ENCODE measurements around the gene CASKIN2.
"Not testable (repeated sequence)": the region's sequence is repeated elsewhere in the genome, so short reads cannot be mapped to it uniquely, and the experiment has no call there.

The CASKIN2 gene

DNA sequence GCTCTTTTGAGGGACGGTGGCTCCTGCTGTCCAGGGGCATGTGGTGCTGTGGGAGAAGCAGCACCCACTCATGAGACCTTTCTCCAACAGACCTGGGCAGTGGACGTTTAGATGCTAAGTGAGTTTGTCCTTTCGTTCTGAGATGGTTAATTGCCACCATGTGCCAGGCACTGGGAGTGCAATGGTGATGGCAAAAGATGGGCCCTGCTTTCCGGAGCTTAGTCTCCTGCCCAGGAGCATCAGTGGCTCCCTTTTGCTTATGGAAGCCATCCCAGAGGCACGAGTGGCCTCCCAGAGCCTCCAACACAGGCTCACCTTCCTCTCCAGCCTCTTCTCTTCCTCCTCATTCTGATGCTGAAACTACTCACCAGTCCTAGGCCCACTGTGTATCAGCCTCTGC is 28.4 kb downstream of the CASKIN2 start:
- DNase-seq: no peak

DNA sequence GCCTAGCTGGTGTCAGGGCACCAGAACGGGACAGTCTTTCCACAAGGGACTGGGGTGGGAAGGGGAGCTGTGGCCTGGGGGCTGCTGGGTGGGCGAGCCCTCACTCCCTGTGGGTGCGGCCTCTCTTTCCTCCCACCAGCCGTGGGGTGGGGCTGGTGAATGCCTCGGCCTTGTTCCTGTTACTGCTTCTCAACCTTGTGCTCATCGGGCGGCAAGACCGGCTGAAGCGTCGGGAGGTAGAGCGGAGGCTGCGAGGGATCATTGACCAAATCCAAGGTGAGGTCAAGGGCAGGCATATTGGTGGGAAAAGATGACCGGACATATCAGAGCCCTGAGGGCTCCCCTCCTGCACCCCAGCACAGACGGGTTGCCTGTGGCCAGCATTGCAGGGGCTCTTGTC is 29.2 kb downstream of the CASKIN2 start:
- DNase-seq: no peak

GRCh38 chr17:75485688-75486087 is 29.6 kb downstream of the CASKIN2 start:
- DNase-seq: no peak

DNA sequence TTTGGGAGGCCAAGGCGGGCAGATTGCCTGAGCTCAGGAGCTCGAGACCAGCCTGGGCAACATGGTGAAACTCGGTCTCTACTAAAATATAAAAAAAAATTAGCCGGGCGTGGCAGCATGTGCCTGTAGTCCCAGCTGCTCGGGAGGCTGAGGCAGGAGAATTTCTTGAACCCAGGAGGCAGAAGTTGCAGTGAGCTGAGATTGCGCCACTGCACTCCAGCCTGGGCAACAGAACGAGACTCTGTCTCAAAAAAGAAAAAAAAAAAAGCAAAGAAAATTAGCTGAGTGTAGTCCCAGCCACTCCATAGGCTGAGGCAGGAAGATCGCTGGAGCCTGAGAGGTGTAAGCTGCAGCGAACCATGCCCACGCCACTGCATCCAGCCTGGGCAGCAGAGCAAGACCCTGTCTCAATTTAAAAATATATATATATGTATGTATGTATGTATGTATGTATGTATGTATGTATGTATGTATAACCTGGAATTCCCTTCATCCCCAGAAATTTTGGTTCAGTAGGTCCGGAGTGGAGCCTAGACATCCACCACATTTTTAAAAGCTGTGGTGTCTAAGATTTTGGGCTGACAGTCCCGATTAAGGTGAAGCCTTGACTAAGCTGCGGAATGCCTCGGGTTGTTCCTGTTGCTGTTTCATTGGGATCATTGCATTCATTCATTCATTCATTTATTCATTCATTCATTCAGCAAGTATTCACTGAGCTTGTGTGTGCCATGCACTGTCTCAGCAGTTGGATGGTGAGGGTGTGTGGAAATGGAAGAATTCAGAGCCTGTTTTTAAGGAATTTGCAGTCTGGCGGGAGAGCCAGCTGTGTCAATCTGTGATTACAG is 33.0 kb downstream of the CASKIN2 start:
- no peak for DNase-seq

DNA sequence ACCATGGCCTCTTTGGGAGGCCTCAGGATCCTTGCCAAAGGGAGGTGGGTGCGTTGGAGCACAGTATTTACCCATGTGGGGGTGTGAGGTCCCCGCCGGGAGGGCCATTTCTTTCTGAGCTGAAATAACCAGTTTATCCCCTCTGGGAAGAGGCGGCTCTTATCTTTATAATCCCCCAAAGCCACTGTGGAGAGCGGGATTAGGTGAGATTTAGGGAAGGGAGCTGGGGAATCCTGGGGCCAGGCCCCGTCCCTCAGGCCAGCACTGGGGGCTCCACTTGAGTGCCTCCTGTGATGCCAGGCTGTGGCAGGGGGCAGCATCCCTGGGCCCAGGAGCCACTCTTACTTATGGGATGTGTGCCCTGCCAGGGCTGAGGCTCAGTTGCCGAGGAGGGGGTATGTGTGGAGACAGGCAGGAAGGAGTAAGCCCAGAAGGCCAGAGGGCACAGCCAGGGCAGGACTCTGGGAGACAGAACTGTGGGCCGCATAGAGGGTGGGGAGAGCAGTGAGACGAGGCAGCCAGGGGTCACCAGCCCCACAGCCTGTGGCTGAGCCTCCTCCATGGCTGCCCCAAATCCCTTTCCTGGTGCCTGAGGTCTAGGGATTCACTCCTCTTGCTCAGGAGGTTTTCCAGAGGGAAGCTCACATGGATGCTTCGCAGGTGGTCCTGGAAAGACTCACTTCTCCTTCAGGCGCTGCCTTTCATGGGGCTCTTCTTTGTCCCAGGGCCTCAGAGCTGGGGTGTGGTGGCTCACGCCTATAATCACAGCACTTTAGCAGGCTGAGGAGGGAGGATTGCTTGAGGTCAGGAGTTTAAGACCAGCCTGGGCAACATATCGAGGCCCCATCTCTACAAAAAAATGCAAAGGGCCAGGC is 33.9 kb downstream of the CASKIN2 start:
- DNase-seq: no peak

DNA sequence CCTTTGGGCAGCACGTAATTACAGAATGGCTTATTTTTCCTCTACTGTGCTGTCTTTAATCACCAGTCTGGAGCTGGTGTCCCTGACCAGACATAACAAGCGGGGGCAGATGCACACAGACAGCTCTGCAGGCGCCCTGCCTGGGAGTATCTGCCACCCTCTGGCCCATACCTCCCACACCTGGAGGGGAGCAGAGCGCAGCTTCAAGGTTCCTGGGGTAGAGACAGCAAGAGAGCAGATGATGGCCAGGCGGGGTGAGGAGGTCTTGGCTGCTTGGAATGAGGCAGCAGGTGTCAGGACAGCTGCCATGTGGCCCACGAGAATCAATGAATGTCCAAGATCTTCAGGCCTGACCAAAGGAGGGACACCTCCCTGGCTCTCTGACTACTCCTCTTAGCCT is 35.1 kb downstream of the CASKIN2 start:
- no peak for DNase-seq

DNA sequence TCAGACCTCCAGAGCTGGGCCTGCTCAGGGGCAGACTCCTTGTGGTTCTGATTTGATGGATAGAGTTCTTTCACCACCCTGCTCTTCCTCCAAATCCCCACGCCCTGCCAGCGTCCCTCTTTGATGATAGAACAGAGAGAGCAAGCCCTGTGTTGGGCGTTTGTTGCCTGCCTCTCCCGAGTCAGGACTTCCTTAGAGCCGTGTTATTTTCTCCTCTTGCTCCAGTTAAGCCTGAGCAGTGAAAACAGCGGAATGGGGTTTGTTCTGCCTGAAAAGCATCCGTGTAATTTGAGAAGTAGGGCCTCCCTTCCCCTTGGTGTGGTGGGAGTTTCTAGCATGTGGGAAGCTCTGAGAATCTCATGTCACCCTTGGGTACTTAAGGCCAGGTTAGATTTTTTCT is 36.8 kb downstream of the CASKIN2 start:
- no peak for DNase-seq

DNA sequence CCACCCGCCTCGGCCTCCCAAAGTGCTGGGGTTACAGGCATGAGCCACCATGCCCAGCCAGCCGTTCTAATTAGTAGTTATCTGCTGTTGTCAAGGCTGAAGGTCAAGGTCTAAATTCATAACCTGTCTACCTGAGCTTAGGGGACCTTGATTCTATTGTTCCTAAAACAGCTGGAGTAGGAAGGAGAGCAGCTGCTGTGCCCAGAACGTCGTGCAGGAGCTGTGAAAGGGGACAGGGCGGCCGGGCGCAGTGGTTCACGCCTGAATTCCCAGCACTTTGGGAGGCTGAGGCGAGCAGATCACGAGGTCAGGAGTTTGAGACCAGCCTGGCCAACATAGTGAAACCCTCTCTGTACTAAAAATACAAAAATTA is 37.9 kb downstream of the CASKIN2 start:
- DNase-seq: not testable (repeated sequence)

- DNase-seq: no peak
Measured at GRCh38 chr17:75476752-75477489, 38.4 kb downstream of the CASKIN2 start.

DNA sequence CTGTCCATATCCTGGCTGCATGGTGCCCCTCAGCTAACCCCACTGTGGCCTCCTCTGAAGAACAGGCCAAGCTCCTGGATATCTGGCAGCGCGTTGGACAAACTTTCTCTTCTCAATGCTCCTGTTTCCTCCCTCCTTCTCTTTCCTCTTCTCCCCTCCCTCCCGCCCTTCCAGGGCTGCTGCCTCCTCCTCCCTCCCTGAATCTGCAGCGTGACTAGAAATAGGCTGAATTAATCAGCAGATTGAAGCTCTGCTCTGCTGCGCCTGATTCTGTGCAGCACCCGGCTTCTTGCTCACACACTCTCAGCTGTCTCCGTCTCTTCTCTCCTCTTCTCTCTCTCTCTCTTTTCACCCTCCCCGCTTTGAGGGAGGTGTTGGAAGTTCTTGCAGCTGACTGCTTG is 39.1 kb downstream of the CASKIN2 start:
- DNase-seq: no peak

GRCh38 chr17:75475851-75476250 is 39.5 kb downstream of the CASKIN2 start:
- DNase-seq: no peak

DNA sequence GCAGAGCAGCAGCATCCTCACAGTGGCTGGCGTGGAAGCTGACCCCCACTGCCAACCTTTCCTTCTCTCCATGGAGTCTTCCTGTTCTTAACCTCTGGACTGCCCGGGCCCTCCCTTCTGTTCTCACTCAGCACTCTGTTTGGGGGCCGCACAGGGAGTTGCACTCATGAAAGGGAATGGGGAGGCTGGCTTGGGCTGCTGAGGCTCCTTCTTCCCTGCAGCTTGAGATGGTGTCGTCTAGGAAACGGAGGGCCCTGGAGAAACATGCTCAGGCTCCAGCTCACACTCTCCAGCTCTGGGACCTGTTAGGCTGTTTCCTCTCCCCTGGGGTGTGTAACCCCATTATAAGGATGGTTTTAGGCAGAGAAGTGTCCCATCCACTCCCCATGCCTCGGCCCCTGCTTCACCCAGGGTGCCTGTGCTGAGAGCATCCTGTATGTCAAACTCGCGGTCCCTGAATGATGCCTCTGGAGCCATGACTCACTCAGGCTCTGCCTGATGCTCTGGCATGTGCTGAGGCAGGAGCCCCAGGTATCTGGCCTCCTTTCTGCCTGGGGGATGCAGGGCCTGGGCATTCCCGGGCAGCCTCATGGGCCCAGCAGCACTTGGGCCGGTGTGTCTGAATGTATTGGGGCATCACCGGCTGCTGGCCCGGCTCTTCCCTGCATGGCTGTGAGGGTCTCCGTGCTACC is 40.0 kb downstream of the CASKIN2 start:
- no peak for DNase-seq

DNA sequence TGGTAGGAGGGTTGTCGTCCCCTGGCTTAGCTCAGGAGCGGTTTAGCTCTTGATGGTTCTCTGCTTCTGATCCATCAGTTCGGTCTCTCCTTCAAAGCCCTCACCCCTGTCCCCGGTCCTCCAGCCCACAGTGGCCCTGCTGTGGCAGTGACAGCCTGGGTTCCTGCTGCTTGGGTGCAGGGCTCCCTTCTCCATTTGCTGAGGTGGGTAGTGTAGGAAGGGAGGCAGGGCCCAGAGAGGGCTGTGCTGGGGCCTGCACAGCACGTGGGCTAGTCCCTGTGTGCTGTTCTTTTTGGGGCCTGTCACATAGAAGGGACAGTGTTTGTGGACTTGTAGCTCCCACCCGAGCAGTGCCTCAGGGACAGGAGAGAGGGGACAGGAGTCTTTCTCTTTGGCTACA is 40.6 kb downstream of the CASKIN2 start:
- no peak for DNase-seq

DNA sequence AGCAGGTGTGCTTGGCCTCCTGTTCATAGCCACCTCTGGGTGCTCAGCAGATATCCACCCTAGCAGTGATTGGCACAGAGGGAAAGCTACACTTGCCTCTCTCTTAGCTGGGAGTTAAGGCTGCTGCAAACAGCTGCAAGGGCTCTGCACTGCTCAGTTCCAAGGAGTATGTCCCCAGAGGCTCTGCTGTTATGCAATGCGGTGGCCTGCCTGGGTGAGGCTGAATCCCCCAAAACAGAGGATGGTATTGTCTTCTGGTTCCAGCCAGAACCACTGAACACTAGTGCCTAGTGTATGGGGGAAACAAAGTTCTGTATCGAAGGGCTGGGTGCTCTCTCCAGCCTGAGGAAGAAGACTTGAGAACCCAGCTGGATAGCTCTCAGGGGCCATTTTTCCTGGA is 42.1 kb downstream of the CASKIN2 start:
- no peak for DNase-seq

- no peak for DNase-seq
Measured at GRCh38 chr17:75472119-75472518, 43.2 kb downstream of the CASKIN2 start.

- DNase-seq: no peak
Measured at GRCh38 chr17:75471207-75471606, 44.1 kb downstream of the CASKIN2 start.

GRCh38 chr17:75468779-75469373 is 46.5 kb downstream of the CASKIN2 start:
- no peak for DNase-seq

- no peak for DNase-seq
Measured at GRCh38 chr17:75468291-75468754, 47.0 kb downstream of the CASKIN2 start.

- no peak for DNase-seq
Measured at GRCh38 chr17:75465039-75465438, 50.3 kb downstream of the CASKIN2 start.

- DNase-seq: no peak
Measured at GRCh38 chr17:75463603-75464002, 51.7 kb downstream of the CASKIN2 start.

DNA sequence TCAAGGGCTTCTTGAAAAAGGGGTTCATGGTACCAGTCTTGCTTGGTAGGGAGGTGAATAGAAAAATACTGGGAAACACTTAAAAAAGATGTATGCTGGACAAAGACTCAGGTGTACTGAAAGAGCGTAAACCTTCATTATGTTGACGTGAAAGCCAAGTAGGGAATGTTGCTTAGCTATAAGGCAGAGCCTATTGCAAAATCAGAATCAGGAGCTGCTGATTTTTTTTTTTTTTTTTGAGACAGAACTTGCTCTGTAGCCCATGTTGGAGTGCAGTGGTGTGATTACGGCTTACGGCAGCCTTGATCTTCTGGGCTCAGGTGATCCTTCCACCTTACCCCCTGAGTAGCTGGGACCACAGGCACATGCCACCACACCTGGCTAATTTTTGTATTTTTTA is 55.0 kb downstream of the CASKIN2 start:
- no peak for DNase-seq

DNA sequence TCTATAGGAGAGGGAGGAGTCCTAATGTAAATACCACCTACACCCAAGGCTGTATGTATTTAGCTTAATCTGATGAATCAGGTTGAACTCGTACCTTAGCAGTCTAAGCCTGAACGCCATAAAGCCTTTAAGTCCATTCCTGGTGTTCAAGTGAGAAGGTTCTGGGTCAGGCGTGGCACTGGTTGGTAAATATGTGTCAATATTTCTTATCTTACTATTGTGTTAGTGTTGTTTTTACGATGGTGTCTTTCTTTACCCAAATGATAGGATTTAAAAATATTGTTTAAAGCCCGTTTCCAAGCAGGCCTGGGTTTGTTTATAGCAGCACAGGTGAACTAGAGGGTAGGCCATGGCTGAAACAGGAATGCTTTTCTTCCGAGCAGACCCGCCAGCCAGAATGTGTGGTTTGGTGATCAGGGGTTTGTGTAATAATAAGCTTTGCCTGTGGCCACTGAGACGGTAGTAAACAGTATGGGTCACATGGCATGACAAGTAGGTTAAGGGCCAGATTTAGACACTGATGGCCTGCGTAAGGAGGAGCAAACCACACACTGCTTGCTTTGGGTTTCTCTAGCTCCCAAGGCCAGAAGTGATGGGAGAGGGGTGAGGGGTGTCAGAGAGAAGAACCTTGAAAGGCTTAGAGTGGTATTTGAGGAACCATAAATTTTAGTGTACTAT is 55.6 kb downstream of the CASKIN2 start:
- no peak for DNase-seq
